ENCODE results near the gene PAQR8. TPM values are rescaled to one million over a fixed set of nuclear protein-coding genes. Genes with fewer than 3 reads are reported as not detected.
"Not testable (repeated sequence)": the region's sequence is repeated elsewhere in the genome, so short reads cannot be mapped to it uniquely, and the experiment has no call there.

Gene PAQR8
- total RNA-seq, 1 donor from 2014 or later: 1.5 TPM

GRCh38 chr6:52385074-52385473 is 23.1 kb downstream of the PAQR8 start:
- no peaks in the 10 kb centered on the region for H3K79me2 ChIP-seq (ENCODE audit: insufficient read depth, low read length)
- no peak overlapping the region for H3K9ac ChIP-seq (ENCODE audit: low read length)
- H3K4me3 ChIP-seq (ENCODE audit: insufficient read depth, low read depth, low read length): no peak overlapping the region
- H2AFZ ChIP-seq (ENCODE audit: low read depth, low read length): no peak overlapping the region
- TF ChIP-seq, protein P1, sequence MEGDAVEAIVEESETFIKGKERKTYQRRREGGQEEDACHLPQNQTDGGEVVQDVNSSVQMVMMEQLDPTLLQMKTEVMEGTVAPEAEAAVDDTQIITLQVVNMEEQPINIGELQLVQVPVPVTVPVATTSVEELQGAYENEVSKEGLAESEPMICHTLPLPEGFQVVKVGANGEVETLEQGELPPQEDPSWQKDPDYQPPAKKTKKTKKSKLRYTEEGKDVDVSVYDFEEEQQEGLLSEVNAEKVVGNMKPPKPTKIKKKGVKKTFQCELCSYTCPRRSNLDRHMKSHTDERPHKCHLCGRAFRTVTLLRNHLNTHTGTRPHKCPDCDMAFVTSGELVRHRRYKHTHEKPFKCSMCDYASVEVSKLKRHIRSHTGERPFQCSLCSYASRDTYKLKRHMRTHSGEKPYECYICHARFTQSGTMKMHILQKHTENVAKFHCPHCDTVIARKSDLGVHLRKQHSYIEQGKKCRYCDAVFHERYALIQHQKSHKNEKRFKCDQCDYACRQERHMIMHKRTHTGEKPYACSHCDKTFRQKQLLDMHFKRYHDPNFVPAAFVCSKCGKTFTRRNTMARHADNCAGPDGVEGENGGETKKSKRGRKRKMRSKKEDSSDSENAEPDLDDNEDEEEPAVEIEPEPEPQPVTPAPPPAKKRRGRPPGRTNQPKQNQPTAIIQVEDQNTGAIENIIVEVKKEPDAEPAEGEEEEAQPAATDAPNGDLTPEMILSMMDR (IDR thresholded peaks at IDR 0.05; ENCODE audit: insufficient read depth, low read depth, low read length): no peak
- no peak for TF ChIP-seq EZH2 (IDR thresholded peaks at IDR 0.05; ENCODE audit: insufficient read depth, low read length)
- Mint-ChIP-seq H3K4me1 (ENCODE audit: low read depth, unreplicated experiment) (peaks cover 8% of the 10 kb centered on the region), H3K27ac (ENCODE audit: unreplicated experiment) (no peak overlapping the region), H3K27me3 (ENCODE audit: low read depth, unreplicated experiment) (no peaks in the 10 kb centered on the region), H3K9me3 (ENCODE audit: unreplicated experiment) (peaks cover 2% of the 10 kb centered on the region), H3K36me3 (ENCODE audit: low read depth, unreplicated experiment) (no peaks in the 10 kb centered on the region), H3K4me3 (ENCODE audit: unreplicated experiment) (no peak overlapping the region)
- H3K27ac ChIP-seq (ENCODE audit: low read depth, low read length): no peak overlapping the region
- no peaks in the 10 kb centered on the region for H3K36me3 ChIP-seq (ENCODE audit: insufficient read depth, low read length)
- no peaks in the 10 kb centered on the region for H3K27me3 ChIP-seq (ENCODE audit: insufficient read depth, low read length)
- H3K9me3 ChIP-seq (ENCODE audit: insufficient read depth, low read depth, low read length): no peaks in the 10 kb centered on the region
- FAIRE-seq: no peak
- H3K4me1 ChIP-seq (ENCODE audit: insufficient read depth, low read length): peaks cover 11% of the 10 kb centered on the region
- DNase-seq (ENCODE audit: low read depth): no peak
- peaks cover 3% of the 10 kb centered on the region for H4K20me1 ChIP-seq (ENCODE audit: insufficient read depth, low read length)
- H3K4me2 ChIP-seq (ENCODE audit: low read length): no peak overlapping the region

GRCh38 chr6:52388119-52388518 is 26.2 kb downstream of the PAQR8 start:
- peaks cover 27% of the 10 kb centered on the region for H3K4me1 ChIP-seq (ENCODE audit: insufficient read depth, low read length)
- peaks cover 23% of the 10 kb centered on the region for H3K4me1 Mint-ChIP-seq (ENCODE audit: low read depth, unreplicated experiment)
- H2AFZ ChIP-seq (ENCODE audit: low read depth, low read length); H4K20me1 ChIP-seq (ENCODE audit: insufficient read depth, low read length); H3K4me3 ChIP-seq (ENCODE audit: insufficient read depth, low read depth, low read length); H3K27ac Mint-ChIP-seq (ENCODE audit: unreplicated experiment); H3K36me3 ChIP-seq (ENCODE audit: insufficient read depth, low read length); DNase-seq (ENCODE audit: low read depth); H3K9me3 ChIP-seq (ENCODE audit: insufficient read depth, low read depth, low read length); H3K36me3 Mint-ChIP-seq (ENCODE audit: low read depth, unreplicated experiment); H3K9me3 Mint-ChIP-seq (ENCODE audit: unreplicated experiment); H3K4me3 Mint-ChIP-seq (ENCODE audit: unreplicated experiment); H3K27me3 ChIP-seq (ENCODE audit: insufficient read depth, low read length); H3K9ac ChIP-seq (ENCODE audit: low read length); H3K27me3 Mint-ChIP-seq (ENCODE audit: low read depth, unreplicated experiment); H3K27ac ChIP-seq (ENCODE audit: low read depth, low read length); H3K4me2 ChIP-seq (ENCODE audit: low read length); FAIRE-seq; H3K79me2 ChIP-seq (ENCODE audit: insufficient read depth, low read length): not testable (repeated sequence)

GRCh38 chr6:52388790-52389189 is 26.8 kb downstream of the PAQR8 start:
- Mint-ChIP-seq H3K4me3 (ENCODE audit: unreplicated experiment) (no peak overlapping the region), H3K4me1 (ENCODE audit: low read depth, unreplicated experiment) (peaks cover 23% of the 10 kb centered on the region), H3K27ac (ENCODE audit: unreplicated experiment) (no peak overlapping the region), H3K9me3 (ENCODE audit: unreplicated experiment) (peaks cover 2% of the 10 kb centered on the region), H3K36me3 (ENCODE audit: low read depth, unreplicated experiment) (no peaks in the 10 kb centered on the region), H3K27me3 (ENCODE audit: low read depth, unreplicated experiment) (no peaks in the 10 kb centered on the region)
- H3K4me2 ChIP-seq (ENCODE audit: low read length): no peak overlapping the region
- no peak overlapping the region for H3K4me3 ChIP-seq (ENCODE audit: insufficient read depth, low read depth, low read length)
- H3K4me1 ChIP-seq (ENCODE audit: insufficient read depth, low read length): peaks cover 27% of the 10 kb centered on the region
- peaks cover 3% of the 10 kb centered on the region for H4K20me1 ChIP-seq (ENCODE audit: insufficient read depth, low read length)
- no peaks in the 10 kb centered on the region for H3K36me3 ChIP-seq (ENCODE audit: insufficient read depth, low read length)
- no peak for TF ChIP-seq EZH2 (IDR thresholded peaks at IDR 0.05; ENCODE audit: insufficient read depth, low read length)
- TF ChIP-seq, protein P1 (IDR thresholded peaks at IDR 0.05; ENCODE audit: insufficient read depth, low read depth, low read length): no peak
- H3K9me3 ChIP-seq (ENCODE audit: insufficient read depth, low read depth, low read length): no peaks in the 10 kb centered on the region
- H3K9ac ChIP-seq (ENCODE audit: low read length): no peak overlapping the region
- no peak overlapping the region for H3K27ac ChIP-seq (ENCODE audit: low read depth, low read length)
- no peak overlapping the region for H2AFZ ChIP-seq (ENCODE audit: low read depth, low read length)
- H3K27me3 ChIP-seq (ENCODE audit: insufficient read depth, low read length): no peaks in the 10 kb centered on the region
- FAIRE-seq (no peak), DNase-seq (ENCODE audit: low read depth) (no peak)
- H3K79me2 ChIP-seq (ENCODE audit: insufficient read depth, low read length): no peaks in the 10 kb centered on the region
